Subcutaneous adipose tissue (tissue), 4 donors: Measurements from ENCODE around the gene BCL3. TPM values are rescaled to one million over a fixed set of nuclear protein-coding genes. Genes with fewer than 3 reads are reported as not detected.

Experiments
- CTCF ChIP-seq: fragments of 450-650 bp; IDR thresholded peaks from one replicate; pipeline ENCODE4 v1.5.1; 2016; ENCODE audit warnings: low read depth, mild to moderate bottlenecking, control low read depth, antibody characterized with exemption, moderate library complexity
- total RNA-seq, 4 donors: library from RNA; depleted of rRNA; stranded (reverse); fragments of >200 nt; gene quantifications; one replicate each; pipeline ENCODE4 v1.1.0, GENCODE V29; 2016

BCL3 gene
- total RNA-seq, 4 donors from 2014 or later: 6.3 to 13.4 (median 12.9) TPM

GRCh38 chr19:44706506-44707236 lies 41.8 kb upstream of the BCL3 start:
- TF ChIP-seq CTCF: no peak

- TF ChIP-seq CTCF: no peak
These were observed 40.7 kb upstream of the BCL3 start for GRCh38 chr19:44707794-44708193.

GRCh38 chr19:44708940-44709339 lies 39.6 kb upstream of the BCL3 start:
- no peak for TF ChIP-seq CTCF

GRCh38 chr19:44710483-44710882 lies 38.0 kb upstream of the BCL3 start:
- no peak for TF ChIP-seq CTCF

GRCh38 chr19:44712864-44713515 lies 35.5 kb upstream of the BCL3 start:
- no peak for TF ChIP-seq CTCF

GRCh38 chr19:44714597-44715169 lies 33.8 kb upstream of the BCL3 start:
- no peak for TF ChIP-seq CTCF

GRCh38 chr19:44717603-44718002 lies 30.9 kb upstream of the BCL3 start:
- TF ChIP-seq CTCF: no peak
